Measurements from ENCODE around the gene RPN2. TPM values are rescaled to one million over a fixed set of nuclear protein-coding genes. Genes with fewer than 3 reads are reported as not detected.

The RPN2 gene
- total and polyA plus RNA-seq, 10 of the 15 experiments (the other 5 are each of a cell fraction or from before 2014, with no cell fraction given) = 148 to 365 (median 228) TPM

DNA sequence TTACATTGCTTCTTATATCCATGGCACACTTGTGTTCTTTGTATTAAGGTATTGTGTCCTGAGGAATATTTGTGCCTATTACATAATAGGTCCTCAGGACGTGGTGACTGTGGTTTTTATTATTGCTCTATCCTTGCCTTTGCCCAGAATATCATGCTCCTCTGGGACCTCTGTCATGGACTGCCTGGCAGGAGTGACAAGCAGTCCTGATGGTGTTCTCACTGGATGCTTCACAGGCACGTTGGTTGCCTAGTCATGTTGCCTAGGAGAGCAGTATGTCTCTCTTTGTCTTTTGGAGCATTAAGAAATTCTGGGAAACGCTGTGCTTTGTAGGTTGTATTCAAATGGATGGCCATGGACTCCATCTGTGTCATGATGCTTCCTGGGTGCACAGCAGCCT, 24.9 kb downstream of the RPN2 start:
- TF ChIP-seq ESRRA (IDR thresholded peaks at IDR 0.05; ENCODE audit: low read length) (no peak), TCF3 (IDR thresholded peaks at IDR 0.05; ENCODE audit: borderline replicate concordance, insufficient read depth, low read depth, low read length) (no peak), DPF2 (IDR thresholded peaks at IDR 0.05) (no peak), JUND (IDR thresholded peaks at IDR 0.05; ENCODE audit: low read depth, low read length) (no peak), RAD21 (IDR thresholded peaks at IDR 0.05; ENCODE audit: insufficient read depth, low read depth, low read length) (no peak)
- no peak overlapping the region for H3K4me2 ChIP-seq (ENCODE audit: control insufficient read depth, insufficient read depth)
- H2AFZ ChIP-seq (ENCODE audit: control insufficient read depth, low read depth, low read length) = no peak overlapping the region
- ATAC-seq (no peak), DNase-seq (ENCODE audit: low read depth, low spot score) (no peak), FAIRE-seq (no peak)
- no peaks in the 10 kb centered on the region for H3K9me3 ChIP-seq (replicated peaks; ENCODE audit: control insufficient read depth, insufficient read depth, low read length)
- H3K36me3 ChIP-seq (ENCODE audit: control insufficient read depth in 2 of 2, insufficient read depth in 2 of 2, low read length in 1 of 2) = peaks cover 31 to 53% of the 10 kb centered on the region in 2 experiments
- no peaks in the 10 kb centered on the region for H3K79me2 ChIP-seq (ENCODE audit: control insufficient read depth, insufficient read depth, low read length)
- H3K27me3 ChIP-seq (replicated peaks in 1 of 2; ENCODE audit: control insufficient read depth in 2 of 2, insufficient read depth in 2 of 2, low read length in 1 of 2) = no peaks in the 10 kb centered on the region
- H3K27ac ChIP-seq (ENCODE audit: control insufficient read depth, insufficient read depth) = no peak overlapping the region
- no peak overlapping the region for H3K4me3 ChIP-seq
- intact Hi-C loops (cut with micrococcal nuclease; ENCODE audit: unreplicated experiment) (no loop called here), in situ Hi-C loops (cut with MboI) (no loop called here)
- 79% methylated on average over 3 of the region's 3 CpGs for WGBS (ENCODE audit: insufficient coverage, insufficient replicate concordance, low lambda C conversion rate, missing lambda C conversion rate)
- BruUV-seq (replicated peaks) = no TSS peak
- POLR2A ChIA-PET = no interaction called here
- H4K20me1 ChIP-seq (ENCODE audit: control insufficient read depth, insufficient read depth) = no peaks in the 10 kb centered on the region
- H3K9ac ChIP-seq (ENCODE audit: control insufficient read depth, insufficient read depth, low read length) = no peak overlapping the region
- CTCF ChIA-PET = interaction anchor here (2.1 to 2.4 kb wide), 3 partner anchors 8 to 330 kb away, joined by 6 to 13 read pairs (median 10); no protein-coding TSS in a partner anchor
- no peaks in the 10 kb centered on the region for H3K4me1 ChIP-seq (ENCODE audit: control insufficient read depth, insufficient read depth, low read length)
- SMC1A ChIA-PET (ENCODE audit: uncharacterized antibody, unreplicated experiment) = interaction anchor here (1.3 kb wide), 1 partner anchor 8 kb away, joined by 5 read pairs; no protein-coding TSS in a partner anchor
- RAD21 ChIA-PET (ENCODE audit: unreplicated experiment) = no interaction called here

- no peak overlapping the region for H3K4me2 ChIP-seq (ENCODE audit: control insufficient read depth, insufficient read depth)
- no peak for ATAC-seq
- H3K79me2 ChIP-seq (ENCODE audit: control insufficient read depth, insufficient read depth, low read length) = no peaks in the 10 kb centered on the region
- intact Hi-C loops (cut with micrococcal nuclease; ENCODE audit: unreplicated experiment) = no loop called here
- H3K4me1 ChIP-seq (ENCODE audit: control insufficient read depth, insufficient read depth, low read length) = no peaks in the 10 kb centered on the region
- H3K27me3 ChIP-seq (replicated peaks in 1 of 2; ENCODE audit: control insufficient read depth in 2 of 2, insufficient read depth in 2 of 2, low read length in 1 of 2) = no peaks in the 10 kb centered on the region
- no peak overlapping the region for H2AFZ ChIP-seq (ENCODE audit: control insufficient read depth, low read depth, low read length)
- H4K20me1 ChIP-seq (ENCODE audit: control insufficient read depth, insufficient read depth) = no peaks in the 10 kb centered on the region
- no peak for FAIRE-seq
- H3K9ac ChIP-seq (ENCODE audit: control insufficient read depth, insufficient read depth, low read length) = no peak overlapping the region
- no peak overlapping the region for H3K27ac ChIP-seq (ENCODE audit: control insufficient read depth, insufficient read depth)
- 90% methylated on average over 6 of the region's 6 CpGs for WGBS (ENCODE audit: insufficient coverage, insufficient replicate concordance, low lambda C conversion rate, missing lambda C conversion rate)
- peaks cover 28 to 54% of the 10 kb centered on the region in 2 experiments for H3K36me3 ChIP-seq (ENCODE audit: control insufficient read depth in 2 of 2, insufficient read depth in 2 of 2, low read length in 1 of 2)
- in situ Hi-C loops (cut with MboI) = no loop called here
- SMC1A ChIA-PET (ENCODE audit: uncharacterized antibody, unreplicated experiment) = interaction anchor here (1.3 kb wide), 1 partner anchor 9 kb away, joined by 5 read pairs; no protein-coding TSS in a partner anchor
- POLR2A ChIA-PET = no interaction called here
- H3K4me3 ChIP-seq = no peak overlapping the region
- DNase-seq (ENCODE audit: low read depth, low spot score) = no peak
- RAD21 ChIA-PET (ENCODE audit: unreplicated experiment) = interaction anchor here (0.8 kb wide), 1 partner anchor 329 kb away, joined by 3 read pairs; no protein-coding TSS in a partner anchor
- CTCF ChIA-PET = interaction anchor here (1.0 to 2.4 kb wide), 4 partner anchors 9 to 329 kb away, joined by 4 to 13 read pairs (median 8); no protein-coding TSS in a partner anchor
- BruUV-seq (replicated peaks) = no TSS peak
- H3K9me3 ChIP-seq (replicated peaks; ENCODE audit: control insufficient read depth, insufficient read depth, low read length) = no peaks in the 10 kb centered on the region
- TF ChIP-seq EP300 (IDR thresholded peaks at IDR 0.05; ENCODE audit: borderline replicate concordance in 1 of 2, control insufficient read depth in 1 of 2, low read depth in 2 of 2, low read length in 2 of 2) (no peak), FOS (IDR thresholded peaks at IDR 0.05; ENCODE audit: borderline replicate concordance, extremely low read depth, insufficient read length) (no peak), BRCA1 (IDR thresholded peaks at IDR 0.05; ENCODE audit: low read depth, low read length) (no peak), ZNF274 (IDR thresholded peaks at IDR 0.05; ENCODE audit: insufficient read depth, insufficient read length) (no peak), HDGF (IDR thresholded peaks at IDR 0.05) (no peak), TAF1 (IDR thresholded peaks at IDR 0.05; ENCODE audit: borderline replicate concordance, low read depth, low read length) (no peak)
- TF ChIP-seq, protein P1, sequence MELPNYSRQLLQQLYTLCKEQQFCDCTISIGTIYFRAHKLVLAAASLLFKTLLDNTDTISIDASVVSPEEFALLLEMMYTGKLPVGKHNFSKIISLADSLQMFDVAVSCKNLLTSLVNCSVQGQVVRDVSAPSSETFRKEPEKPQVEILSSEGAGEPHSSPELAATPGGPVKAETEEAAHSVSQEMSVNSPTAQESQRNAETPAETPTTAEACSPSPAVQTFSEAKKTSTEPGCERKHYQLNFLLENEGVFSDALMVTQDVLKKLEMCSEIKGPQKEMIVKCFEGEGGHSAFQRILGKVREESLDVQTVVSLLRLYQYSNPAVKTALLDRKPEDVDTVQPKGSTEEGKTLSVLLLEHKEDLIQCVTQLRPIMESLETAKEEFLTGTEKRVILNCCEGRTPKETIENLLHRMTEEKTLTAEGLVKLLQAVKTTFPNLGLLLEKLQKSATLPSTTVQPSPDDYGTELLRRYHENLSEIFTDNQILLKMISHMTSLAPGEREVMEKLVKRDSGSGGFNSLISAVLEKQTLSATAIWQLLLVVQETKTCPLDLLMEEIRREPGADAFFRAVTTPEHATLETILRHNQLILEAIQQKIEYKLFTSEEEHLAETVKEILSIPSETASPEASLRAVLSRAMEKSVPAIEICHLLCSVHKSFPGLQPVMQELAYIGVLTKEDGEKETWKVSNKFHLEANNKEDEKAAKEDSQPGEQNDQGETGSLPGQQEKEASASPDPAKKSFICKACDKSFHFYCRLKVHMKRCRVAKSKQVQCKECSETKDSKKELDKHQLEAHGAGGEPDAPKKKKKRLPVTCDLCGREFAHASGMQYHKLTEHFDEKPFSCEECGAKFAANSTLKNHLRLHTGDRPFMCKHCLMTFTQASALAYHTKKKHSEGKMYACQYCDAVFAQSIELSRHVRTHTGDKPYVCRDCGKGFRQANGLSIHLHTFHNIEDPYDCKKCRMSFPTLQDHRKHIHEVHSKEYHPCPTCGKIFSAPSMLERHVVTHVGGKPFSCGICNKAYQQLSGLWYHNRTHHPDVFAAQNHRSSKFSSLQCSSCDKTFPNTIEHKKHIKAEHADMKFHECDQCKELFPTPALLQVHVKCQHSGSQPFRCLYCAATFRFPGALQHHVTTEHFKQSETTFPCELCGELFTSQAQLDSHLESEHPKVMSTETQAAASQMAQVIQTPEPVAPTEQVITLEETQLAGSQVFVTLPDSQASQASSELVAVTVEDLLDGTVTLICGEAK (IDR thresholded peaks at IDR 0.05; ENCODE audit: borderline replicate concordance) = no peak
- TF ChIP-seq, protein P2, sequence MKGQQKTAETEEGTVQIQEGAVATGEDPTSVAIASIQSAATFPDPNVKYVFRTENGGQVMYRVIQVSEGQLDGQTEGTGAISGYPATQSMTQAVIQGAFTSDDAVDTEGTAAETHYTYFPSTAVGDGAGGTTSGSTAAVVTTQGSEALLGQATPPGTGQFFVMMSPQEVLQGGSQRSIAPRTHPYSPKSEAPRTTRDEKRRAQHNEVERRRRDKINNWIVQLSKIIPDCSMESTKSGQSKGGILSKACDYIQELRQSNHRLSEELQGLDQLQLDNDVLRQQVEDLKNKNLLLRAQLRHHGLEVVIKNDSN (IDR thresholded peaks at IDR 0.05; ENCODE audit: borderline replicate concordance, extremely low read length, insufficient read depth, low read depth, low read length) = no peak
Observed at GRCh38 chr20:37205130-37205529, 26.0 kb downstream of the RPN2 start.
